Hematopoietic multipotent progenitor cell treated with erythropoietin and hydrocortisone succinate and interleukin-3 and kit ligand, for 4 days (in vitro differentiated cells): ENCODE measurements around the gene RETREG2.
"Not testable (repeated sequence)": the region's sequence is repeated elsewhere in the genome, so short reads cannot be mapped to it uniquely, and the experiment has no call there.

ENCODE experiments used
- DNase-seq: peaks from one replicate; pipeline ENCODE4 v3.0.0-alpha.2; 2015

Gene RETREG2

GRCh38 chr2:219199470-219200211 lies 21.6 kb downstream of the RETREG2 start:
- no peak for DNase-seq

GRCh38 chr2:219200502-219201326 lies 22.6 kb downstream of the RETREG2 start:
- not testable (repeated sequence) for DNase-seq

- DNase-seq, result not testable (repeated sequence)
Measured at GRCh38 chr2:219201331-219201730, 23.3 kb downstream of the RETREG2 start.

- no peak for DNase-seq
Measured at GRCh38 chr2:219204425-219205164, 26.5 kb downstream of the RETREG2 start.

- DNase-seq, result no peak
Measured at GRCh38 chr2:219205165-219205538, 27.1 kb downstream of the RETREG2 start.

GRCh38 chr2:219205981-219206327 lies 27.9 kb downstream of the RETREG2 start:
- no peak for DNase-seq

- DNase-seq, result peak; percentile 98
Measured at GRCh38 chr2:219206328-219207133, 28.5 kb downstream of the RETREG2 start, which contains the start of gene ZFAND2B. ZFAND2B (plus strand) TSS chr2:219206782; CDS start chr2:219206988, 206 bp downstream.

GRCh38 chr2:219207134-219207883 lies 29.2 kb downstream of the RETREG2 start:
- no peak for DNase-seq

- DNase-seq, result peak; percentile 26
Measured at GRCh38 chr2:219207884-219208740, 30.0 kb downstream of the RETREG2 start.

- DNase-seq, result peak; percentile 73
Measured at GRCh38 chr2:219209236-219210195, 31.4 kb downstream of the RETREG2 start.

GRCh38 chr2:219210196-219210885 lies 32.3 kb downstream of the RETREG2 start:
- DNase-seq, result no peak

GRCh38 chr2:219210886-219211362 lies 32.8 kb downstream of the RETREG2 start:
- no peak for DNase-seq

GRCh38 chr2:219213026-219213415 lies 34.9 kb downstream of the RETREG2 start:
- no peak for DNase-seq

GRCh38 chr2:219213486-219214071 lies 35.5 kb downstream of the RETREG2 start:
- DNase-seq, result no peak

- no peak for DNase-seq
Measured at GRCh38 chr2:219214141-219214540, 36.1 kb downstream of the RETREG2 start.

GRCh38 chr2:219214786-219215185 lies 36.7 kb downstream of the RETREG2 start:
- DNase-seq, result no peak

- DNase-seq, result no peak
Measured at GRCh38 chr2:219215871-219216534, 37.9 kb downstream of the RETREG2 start.

- no peak for DNase-seq
Measured at GRCh38 chr2:219216535-219216915, 38.5 kb downstream of the RETREG2 start.
